Activated CD4-positive, alpha-beta T cell treated with anti-CD3 and anti-CD28 coated beads, Interleukin-2, amount 10 ng/mL, durations not matched to agents 7 days and 5 days (primary cell): ENCODE data around the gene SPOCK1. TPM values are rescaled to one million over a fixed set of nuclear protein-coding genes. Genes with fewer than 3 reads are reported as not detected.

Experiments used
- CTCF ChIA-PET: fragments of 350-600 bp; sonication (Branson Sonifier 250); formaldehyde crosslinking; loops from one replicate; lab custom pipeline; 2021; ENCODE audit warnings: antibody characterized with exemption; lab: Charles Lee
- POLR2A ChIA-PET: fragments of 350-600 bp; sonication (Branson Sonifier 250); formaldehyde crosslinking; loops from one replicate; lab custom pipeline; 2021; ENCODE audit warnings: antibody characterized with exemption; lab: Charles Lee
- DNase-seq: peaks from one replicate; pipeline ENCODE4 v3.0.0-alpha.2; 2020
- H3K27ac Mint-ChIP-seq: one replicate; pipeline ENCODE4 v1.8.0; 2021; ENCODE audit warnings: mild to moderate bottlenecking, moderate library complexity, mixed read lengths
- H3K27me3 Mint-ChIP-seq: one replicate; pipeline ENCODE4 v1.8.0; 2021; ENCODE audit warnings: mixed read lengths
- H3K36me3 Mint-ChIP-seq: one replicate; pipeline ENCODE4 v1.8.0; 2021; ENCODE audit warnings: low read depth, mixed read lengths
- H3K4me1 Mint-ChIP-seq: one replicate; pipeline ENCODE4 v1.8.0; 2021; ENCODE audit warnings: mixed read lengths
- H3K4me3 Mint-ChIP-seq: one replicate; pipeline ENCODE4 v1.8.0; 2021; ENCODE audit warnings: mild to moderate bottlenecking, moderate library complexity, mixed read lengths
- H3K9me3 Mint-ChIP-seq: one replicate; pipeline ENCODE4 v1.8.0; 2021; ENCODE audit warnings: mixed read lengths
- total RNA-seq, 2 experiments: library from RNA; stranded (reverse); gene quantifications; one replicate each; pipeline ENCODE4 v1.2.3, GENCODE V29; 2021

SPOCK1 gene
- total RNA-seq, 2 experiments from 2014 or later: 0.15 to 0.31 TPM

DNA sequence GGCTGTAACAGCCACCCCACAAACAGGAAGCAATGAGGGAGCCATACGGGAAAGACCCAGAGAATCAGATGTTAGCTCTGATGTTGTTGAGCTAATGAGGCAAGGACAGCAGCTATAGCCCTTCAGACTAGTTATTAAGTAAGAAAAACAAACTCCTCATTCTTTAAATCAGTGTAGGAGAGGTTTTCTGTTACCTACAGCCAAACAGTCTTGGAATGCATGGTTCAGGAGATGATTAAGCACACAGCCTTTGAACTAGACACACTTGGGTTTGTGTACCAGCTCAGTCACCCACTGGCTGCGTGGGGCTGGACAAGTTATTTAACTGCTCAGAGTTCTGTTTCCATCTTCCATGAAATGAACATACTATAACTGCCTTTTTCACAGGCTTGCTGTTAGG lies 68.1 kb downstream of the SPOCK1 start:
- POLR2A ChIA-PET: no interaction called here

DNA sequence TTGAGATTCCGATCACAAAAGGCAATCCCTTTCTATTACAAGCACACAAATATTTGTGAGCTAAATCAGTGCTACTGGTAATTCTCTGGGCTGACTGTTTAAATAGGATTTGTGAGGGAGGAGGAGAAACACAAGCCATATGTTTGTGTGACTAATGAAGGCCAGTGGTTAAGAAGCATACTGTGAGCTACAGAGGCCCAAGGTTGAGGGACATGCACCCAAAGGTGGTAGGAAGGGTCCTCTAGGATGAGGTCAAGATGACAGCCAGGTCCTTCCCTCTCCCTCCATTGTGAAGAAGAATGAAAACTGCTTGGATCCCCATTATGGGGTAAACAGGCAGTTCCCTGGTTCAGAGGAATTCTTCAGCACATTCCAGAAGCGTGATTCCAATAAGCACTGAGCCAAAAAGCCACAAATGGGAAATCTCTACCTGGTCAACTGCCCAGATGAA lies 83.9 kb downstream of the SPOCK1 start:
- ChIA-PET CTCF (no interaction called here), POLR2A (no interaction called here)
- no peaks in the 10 kb centered on the region for H3K36me3 Mint-ChIP-seq
- H3K27ac Mint-ChIP-seq: no peak overlapping the region
- H3K27me3 Mint-ChIP-seq: peaks cover 13% of the 10 kb centered on the region
- DNase-seq: no peak
- H3K4me3 Mint-ChIP-seq: no peak overlapping the region
- peaks cover 4% of the 10 kb centered on the region for H3K9me3 Mint-ChIP-seq
- no peaks in the 10 kb centered on the region for H3K4me1 Mint-ChIP-seq

More for the DNA sequence above, 68.1 kb downstream of the SPOCK1 start:
- DNase-seq: no peak
- CTCF ChIA-PET: no interaction called here
- Mint-ChIP-seq H3K27me3 (peaks cover 5% of the 10 kb centered on the region), H3K36me3 (no peaks in the 10 kb centered on the region), H3K9me3 (no peaks in the 10 kb centered on the region), H3K27ac (no peak overlapping the region), H3K4me1 (no peaks in the 10 kb centered on the region), H3K4me3 (no peak overlapping the region)

DNA sequence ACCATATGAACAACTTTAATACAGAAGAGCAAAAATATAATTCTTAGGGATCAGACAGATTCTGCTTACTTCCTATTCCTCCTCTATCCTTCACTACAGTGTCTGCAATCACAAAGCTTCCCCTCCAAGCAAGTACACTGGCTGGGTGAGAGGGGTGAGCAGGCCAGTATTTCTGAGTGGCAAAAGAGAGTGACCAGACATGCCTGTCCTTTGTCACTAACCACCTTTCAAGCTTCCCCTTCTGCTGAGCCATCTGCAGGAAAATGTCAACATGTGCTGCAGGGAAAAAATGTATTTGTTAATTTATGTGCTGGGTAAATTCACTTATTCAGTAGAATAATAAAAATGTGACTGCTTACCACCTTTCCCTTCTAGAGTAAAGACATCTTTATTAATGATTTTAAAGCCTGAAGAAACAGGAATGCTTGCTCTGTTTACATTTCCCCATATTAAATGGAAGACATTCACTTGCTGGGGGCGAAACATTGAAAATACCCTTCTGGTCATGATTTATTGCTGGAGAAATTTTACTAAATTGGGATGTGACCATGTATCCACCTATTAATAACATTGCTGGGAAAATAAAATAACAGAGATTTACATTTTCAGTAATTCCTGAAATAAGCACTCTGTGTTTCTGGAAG lies 84.9 kb downstream of the SPOCK1 start:
- H3K27me3 Mint-ChIP-seq: peaks cover 13% of the 10 kb centered on the region
- no peaks in the 10 kb centered on the region for H3K4me1 Mint-ChIP-seq
- no peak for DNase-seq
- H3K9me3 Mint-ChIP-seq: peaks cover 4% of the 10 kb centered on the region
- H3K4me3 Mint-ChIP-seq: no peak overlapping the region
- no peak overlapping the region for H3K27ac Mint-ChIP-seq
- CTCF ChIA-PET: no interaction called here
- no peaks in the 10 kb centered on the region for H3K36me3 Mint-ChIP-seq
- POLR2A ChIA-PET: no interaction called here

DNA sequence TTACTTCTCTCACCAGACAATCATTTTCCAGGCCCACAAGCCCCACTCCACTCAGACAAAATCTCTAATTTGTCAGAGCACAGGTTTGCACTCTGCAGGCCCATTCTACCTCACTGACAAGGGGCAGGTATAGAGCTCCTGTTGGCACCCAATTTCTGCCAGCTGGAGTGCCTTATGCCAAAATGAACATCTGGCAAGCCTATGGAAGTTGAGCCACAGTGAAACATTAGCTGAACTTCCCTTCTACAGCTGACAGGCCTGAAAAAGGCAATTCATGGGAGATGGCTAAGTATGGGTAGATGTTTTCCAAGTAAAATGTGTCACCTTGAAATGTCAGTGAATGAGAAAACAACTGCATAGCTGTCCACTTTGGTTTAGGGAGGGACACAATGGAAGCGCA lies 87.0 kb downstream of the SPOCK1 start:
- CTCF ChIA-PET: interaction anchor here (0.6 kb wide), 1 partner anchor 846 kb away, joined by 3 read pairs; no protein-coding TSS in a partner anchor

DNA sequence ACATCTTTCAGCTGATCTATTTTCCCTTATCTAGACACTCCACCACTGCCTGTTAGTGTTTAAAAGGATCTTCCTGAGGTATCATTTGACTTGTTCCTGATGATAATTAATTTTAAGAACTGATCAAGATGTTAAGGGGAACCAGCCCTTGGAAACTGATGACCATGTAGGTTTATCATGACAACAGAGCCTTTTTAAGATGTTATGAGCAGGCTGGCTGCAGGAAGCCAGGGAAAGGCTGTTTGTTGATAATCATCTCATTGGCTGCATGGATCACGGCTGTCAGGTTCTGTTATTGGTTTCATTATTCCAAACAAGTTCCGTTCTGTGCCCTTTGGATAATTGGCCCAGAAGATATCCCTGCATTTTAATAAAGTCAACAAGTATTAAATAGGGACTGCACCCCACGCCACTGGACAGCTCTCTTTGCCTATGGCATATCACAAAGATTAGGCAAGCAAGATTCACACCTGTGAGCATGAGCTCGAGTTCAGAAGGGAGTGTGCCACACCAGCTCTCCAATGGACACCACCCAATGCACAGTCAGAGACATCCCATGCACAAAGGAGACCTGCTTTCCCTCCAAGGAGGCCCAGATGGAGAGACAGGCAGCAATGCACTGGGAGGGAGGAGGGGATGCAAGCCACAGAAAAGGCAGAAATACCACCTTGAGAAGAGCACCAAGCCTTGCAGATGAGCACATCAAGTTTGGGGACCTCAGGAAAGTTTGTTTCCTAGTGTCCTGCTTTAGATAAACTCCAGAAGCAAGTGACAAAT lies 88.7 kb downstream of the SPOCK1 start:
- Mint-ChIP-seq H3K4me1 (no peaks in the 10 kb centered on the region), H3K36me3 (no peaks in the 10 kb centered on the region), H3K4me3 (no peak overlapping the region), H3K27me3 (peaks cover 13% of the 10 kb centered on the region), H3K9me3 (no peaks in the 10 kb centered on the region), H3K27ac (no peak overlapping the region)
- no peak for DNase-seq
- ChIA-PET CTCF (no interaction called here), POLR2A (no interaction called here)

More for the DNA sequence above, 87.0 kb downstream of the SPOCK1 start:
- H3K9me3 Mint-ChIP-seq: peaks cover 4% of the 10 kb centered on the region
- H3K36me3 Mint-ChIP-seq: no peaks in the 10 kb centered on the region
- H3K4me3 Mint-ChIP-seq: no peak overlapping the region
- POLR2A ChIA-PET: no interaction called here
- H3K27me3 Mint-ChIP-seq: peaks cover 16% of the 10 kb centered on the region
- H3K27ac Mint-ChIP-seq: no peak overlapping the region
- no peak for DNase-seq
- no peaks in the 10 kb centered on the region for H3K4me1 Mint-ChIP-seq

DNA sequence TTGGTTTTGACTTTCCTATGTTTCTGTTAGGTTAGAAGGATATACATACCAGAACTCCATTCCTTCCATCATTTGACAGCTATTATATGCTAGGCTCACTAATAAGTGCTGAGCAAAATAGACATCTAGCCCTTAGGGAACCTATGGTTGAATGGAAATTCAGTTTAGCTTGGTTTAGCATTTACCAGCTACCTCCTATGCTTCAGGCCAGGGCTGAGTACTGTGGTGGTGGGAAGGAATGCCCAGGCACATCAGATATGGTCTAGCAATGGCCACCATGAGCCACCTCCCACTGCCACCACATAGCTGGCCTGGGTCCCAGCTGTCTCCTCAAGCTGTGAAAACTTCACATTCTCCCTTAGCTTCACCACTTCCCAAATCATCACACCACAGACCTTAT lies 89.4 kb downstream of the SPOCK1 start:
- Mint-ChIP-seq H3K9me3 (no peaks in the 10 kb centered on the region), H3K27ac (no peak overlapping the region), H3K4me1 (no peaks in the 10 kb centered on the region), H3K4me3 (no peak overlapping the region), H3K27me3 (peaks cover 11% of the 10 kb centered on the region), H3K36me3 (no peaks in the 10 kb centered on the region)
- CTCF ChIA-PET: no interaction called here
- POLR2A ChIA-PET: interaction anchor here (0.6 kb wide), 1 partner anchor 16 kb away, joined by 5 read pairs; no protein-coding TSS in a partner anchor
- DNase-seq: no peak

DNA sequence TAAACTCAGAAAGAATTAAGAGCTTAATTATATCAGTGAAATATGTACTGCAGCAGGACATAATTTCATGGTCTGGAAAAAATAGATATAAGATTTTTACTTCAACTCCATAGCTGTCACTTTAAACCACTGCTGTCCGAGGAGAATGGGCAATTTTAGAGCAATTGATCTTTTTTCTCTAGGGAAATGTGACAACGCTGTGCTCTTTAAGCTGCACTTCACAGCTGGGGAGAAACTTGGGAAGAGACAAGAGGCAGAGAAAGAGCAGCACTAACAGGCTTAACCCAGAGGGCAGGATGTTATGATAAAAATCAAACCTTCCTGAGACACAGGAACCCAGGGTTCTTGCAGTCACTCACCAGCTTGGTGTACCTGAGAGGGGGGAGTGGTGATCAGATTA lies 92.0 kb downstream of the SPOCK1 start:
- Mint-ChIP-seq H3K27ac (no peak overlapping the region), H3K4me1 (no peaks in the 10 kb centered on the region), H3K27me3 (peaks cover 7% of the 10 kb centered on the region), H3K9me3 (no peaks in the 10 kb centered on the region), H3K4me3 (no peak overlapping the region), H3K36me3 (no peaks in the 10 kb centered on the region)
- POLR2A ChIA-PET: no interaction called here
- no peak for DNase-seq
- CTCF ChIA-PET: no interaction called here

DNA sequence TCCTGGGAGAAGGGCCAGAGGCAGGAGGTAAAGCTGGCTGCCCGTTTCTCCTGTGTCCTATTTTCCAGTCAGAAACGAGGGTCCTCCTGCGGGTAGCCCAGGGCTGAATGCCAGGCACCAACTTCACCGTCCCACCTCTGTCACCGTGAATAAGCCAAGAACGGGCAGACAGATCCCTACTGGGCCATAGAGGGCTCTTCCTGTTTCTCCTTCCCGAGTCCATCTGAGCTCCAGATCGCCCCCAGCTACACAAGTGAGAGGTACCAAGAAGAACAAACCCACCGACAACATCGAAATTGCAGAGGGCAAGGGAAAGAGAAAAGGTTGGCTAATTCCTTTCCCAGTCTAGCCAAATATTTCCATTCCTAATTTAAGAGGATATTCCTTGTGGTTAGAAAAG lies 93.7 kb downstream of the SPOCK1 start:
- Mint-ChIP-seq H3K36me3 (no peaks in the 10 kb centered on the region), H3K4me3 (no peak overlapping the region), H3K4me1 (no peaks in the 10 kb centered on the region), H3K9me3 (no peaks in the 10 kb centered on the region), H3K27me3 (peaks cover 7% of the 10 kb centered on the region), H3K27ac (no peak overlapping the region)
- no peak for DNase-seq
- ChIA-PET CTCF (no interaction called here), POLR2A (no interaction called here)

DNA sequence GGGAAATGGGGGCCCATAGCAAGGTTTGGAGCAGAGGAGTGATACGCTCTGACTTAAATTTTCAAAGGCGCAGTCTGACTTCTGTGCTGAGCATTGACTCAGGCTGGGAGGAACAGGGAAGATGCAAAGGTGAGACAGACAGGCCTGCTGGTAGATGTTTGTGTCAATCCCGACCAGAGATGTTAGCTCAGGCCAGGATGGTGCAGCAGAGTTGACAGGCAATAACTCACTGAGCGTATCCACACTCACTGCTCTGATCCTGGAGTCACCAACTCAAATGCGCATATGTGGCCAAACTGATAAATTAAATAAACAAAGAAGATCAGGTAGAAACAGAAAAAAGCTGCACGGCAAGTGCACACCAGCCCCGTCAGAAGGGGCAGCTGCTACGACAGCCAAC lies 95.3 kb downstream of the SPOCK1 start:
- POLR2A ChIA-PET: no interaction called here
- CTCF ChIA-PET: no interaction called here
- H3K36me3 Mint-ChIP-seq: no peaks in the 10 kb centered on the region
- no peak overlapping the region for H3K27ac Mint-ChIP-seq
- H3K4me3 Mint-ChIP-seq: no peak overlapping the region
- H3K27me3 Mint-ChIP-seq: peaks cover 4% of the 10 kb centered on the region
- H3K4me1 Mint-ChIP-seq: no peaks in the 10 kb centered on the region
- H3K9me3 Mint-ChIP-seq: no peaks in the 10 kb centered on the region
- no peak for DNase-seq

DNA sequence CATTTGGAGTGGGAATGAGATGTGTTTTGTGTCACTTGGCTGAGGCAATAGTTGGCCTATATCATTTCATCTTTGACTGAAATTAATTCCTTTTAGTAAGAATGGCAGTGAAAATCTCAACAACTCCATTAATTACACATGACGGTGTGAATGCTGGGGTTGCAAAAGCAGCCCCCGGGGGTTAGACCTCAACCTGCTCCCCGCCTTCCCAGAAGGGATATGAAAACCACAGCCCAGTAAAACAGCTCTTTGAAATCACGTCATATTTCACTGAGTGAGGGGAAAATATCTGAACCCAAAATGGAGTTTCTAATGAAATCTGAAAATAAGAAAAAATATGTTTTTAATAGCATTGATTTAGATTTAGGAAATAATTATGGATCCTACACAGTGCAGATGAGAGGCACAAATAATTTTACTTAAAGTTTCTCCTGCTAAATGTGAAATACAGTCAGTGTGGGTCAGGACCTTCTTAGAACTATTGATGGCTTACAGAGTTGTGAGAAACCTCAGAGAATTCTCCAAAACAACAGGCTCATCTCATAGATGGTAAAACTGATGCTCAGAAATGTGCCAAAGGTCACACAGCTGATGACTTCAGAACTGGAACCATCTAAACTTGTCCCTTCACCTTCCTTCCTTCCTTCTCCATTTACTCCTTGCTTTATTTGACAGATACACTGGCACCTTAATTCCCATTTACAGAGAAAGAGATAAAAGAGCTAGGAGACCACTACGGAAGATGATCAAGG lies 96.5 kb downstream of the SPOCK1 start:
- CTCF ChIA-PET: no interaction called here
- POLR2A ChIA-PET: no interaction called here
- no peak for DNase-seq
- peaks cover 4% of the 10 kb centered on the region for H3K27me3 Mint-ChIP-seq
- H3K27ac Mint-ChIP-seq: no peak overlapping the region
- H3K4me3 Mint-ChIP-seq: no peak overlapping the region
- no peaks in the 10 kb centered on the region for H3K4me1 Mint-ChIP-seq
- H3K36me3 Mint-ChIP-seq: no peaks in the 10 kb centered on the region
- no peaks in the 10 kb centered on the region for H3K9me3 Mint-ChIP-seq

DNA sequence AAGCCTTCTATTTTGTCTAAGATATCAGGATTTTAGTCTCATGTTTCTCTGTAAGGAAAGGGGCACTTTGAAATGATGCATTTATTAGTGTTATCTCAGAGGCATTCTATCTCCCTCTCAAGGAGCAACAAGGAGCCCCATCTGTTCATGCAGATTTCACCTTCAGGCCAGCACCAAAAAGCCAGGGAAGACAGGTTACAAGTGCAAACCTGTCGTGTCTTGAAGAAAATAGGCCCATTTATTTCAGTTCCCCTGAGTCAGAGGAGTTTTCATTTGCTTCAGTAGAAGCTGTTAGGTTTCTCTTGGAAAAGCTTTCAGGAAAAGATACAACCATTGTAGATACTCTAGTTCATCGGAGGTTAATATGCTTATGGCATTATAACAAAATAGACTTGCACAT lies 97.2 kb downstream of the SPOCK1 start:
- Mint-ChIP-seq H3K4me3 (no peak overlapping the region), H3K36me3 (no peaks in the 10 kb centered on the region), H3K9me3 (no peaks in the 10 kb centered on the region), H3K4me1 (no peaks in the 10 kb centered on the region), H3K27me3 (peaks cover 4% of the 10 kb centered on the region), H3K27ac (no peak overlapping the region)
- CTCF ChIA-PET: no interaction called here
- POLR2A ChIA-PET: no interaction called here
- DNase-seq: no peak

DNA sequence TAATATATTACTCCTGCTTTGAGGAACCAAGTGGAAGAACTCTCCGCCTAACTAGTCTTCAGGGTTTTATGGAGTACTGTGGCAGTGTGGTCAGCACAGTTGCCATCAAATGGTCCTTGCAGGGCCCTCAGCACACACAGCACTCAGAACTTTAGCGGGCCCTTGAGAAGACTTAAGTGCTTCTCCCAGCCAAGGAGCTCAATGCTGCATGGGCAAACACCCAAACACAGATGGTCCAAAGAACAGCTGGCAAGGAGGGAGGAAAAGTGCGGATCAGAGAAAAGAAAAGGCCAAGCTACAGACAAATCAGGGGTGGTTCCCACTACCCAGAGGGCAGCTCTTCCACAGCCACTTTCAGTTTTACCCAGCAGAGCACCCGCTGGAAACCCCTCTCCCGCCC lies 98.6 kb downstream of the SPOCK1 start:
- no peak overlapping the region for H3K27ac Mint-ChIP-seq
- CTCF ChIA-PET: no interaction called here

DNA sequence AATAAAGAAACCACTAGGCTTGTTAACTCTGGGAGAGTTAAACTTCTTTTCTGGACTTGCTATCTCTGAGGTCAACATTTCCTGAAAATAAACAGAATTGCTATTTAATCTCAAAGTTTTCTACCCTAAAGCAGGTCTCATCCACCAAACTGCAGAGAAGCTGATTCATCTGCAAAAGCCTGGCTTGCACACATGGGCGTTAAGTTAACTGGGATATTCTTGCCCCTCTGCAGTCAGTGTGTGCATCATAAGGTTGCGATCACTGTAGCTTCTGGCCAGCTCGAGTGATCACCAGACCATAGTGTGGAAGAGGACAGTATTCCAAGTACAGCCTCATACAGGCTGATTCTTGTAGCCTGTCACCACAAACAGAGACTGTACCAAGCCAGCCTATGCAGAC lies 99.2 kb downstream of the SPOCK1 start:
- Mint-ChIP-seq H3K27me3 (peaks cover 4% of the 10 kb centered on the region), H3K4me3 (no peak overlapping the region), H3K27ac (no peak overlapping the region), H3K36me3 (no peaks in the 10 kb centered on the region), H3K4me1 (no peaks in the 10 kb centered on the region), H3K9me3 (no peaks in the 10 kb centered on the region)
- POLR2A ChIA-PET: no interaction called here
- CTCF ChIA-PET: no interaction called here
- no peak for DNase-seq

More for the DNA sequence above, 98.6 kb downstream of the SPOCK1 start:
- Mint-ChIP-seq H3K4me1 (no peaks in the 10 kb centered on the region), H3K9me3 (no peaks in the 10 kb centered on the region), H3K4me3 (no peak overlapping the region), H3K36me3 (no peaks in the 10 kb centered on the region), H3K27me3 (peaks cover 4% of the 10 kb centered on the region)
- POLR2A ChIA-PET: no interaction called here
- DNase-seq: no peak
